ENCODE results near the gene UCN2. TPM values are rescaled to one million over a fixed set of nuclear protein-coding genes. Genes with fewer than 3 reads are reported as not detected.

Gene UCN2
- total RNA-seq, 1 donor from 2014 or later: not detected

GRCh38 chr3:48565591-48566400, 2.2 kb upstream of the UCN2 start:
- DNase-seq (no peak), ATAC-seq (ENCODE audit: poor library complexity) (no peak)
- intact Hi-C loops (cut with DNase I): no loop called here

GRCh38 chr3:48565186-48565585, 1.6 kb upstream of the UCN2 start:
- ATAC-seq (ENCODE audit: poor library complexity): no peak

GRCh38 chr3:48564667-48565066, 1.1 kb upstream of the UCN2 start:
- intact Hi-C loops (cut with DNase I): loop anchor here (5.0 kb wide), 1 partner anchor 43 kb away; the partner anchor contains the start of gene UQCRC1
- DNase-seq (no peak), ATAC-seq (ENCODE audit: poor library complexity) (no peak)

More at GRCh38 chr3:48565186-48565585, 1.6 kb upstream of the UCN2 start:
- DNase-seq: no peak
- intact Hi-C loops (cut with DNase I): no loop called here

- ATAC-seq (ENCODE audit: poor library complexity) (no peak), DNase-seq (peak; percentile 67)
- intact Hi-C loops (cut with DNase I): loop anchor here (5.0 kb wide), 1 partner anchor 43 kb away; the partner anchor contains the start of gene UQCRC1
Measured at GRCh38 chr3:48564022-48564421, 441 bp upstream of the UCN2 start.

- ATAC-seq (ENCODE audit: poor library complexity) (no peak), DNase-seq (no peak)
- intact Hi-C loops (cut with DNase I): loop anchor here (5.0 kb wide), 1 partner anchor 45 kb away; the partner anchor contains the start of gene UQCRC1
Measured at GRCh38 chr3:48562367-48563095, 1.1 kb downstream of the UCN2 start.

GRCh38 chr3:48561045-48561736, 2.4 kb downstream of the UCN2 start:
- intact Hi-C loops (cut with DNase I): loop anchor here (5.0 kb wide), 1 partner anchor 46 kb away; the partner anchor contains the start of gene UQCRC1
- ATAC-seq (ENCODE audit: poor library complexity) (peak; percentile 30), DNase-seq (peak; percentile 77)

- intact Hi-C loops (cut with DNase I): loop anchor here (5.0 kb wide), 1 partner anchor 47 kb away; the partner anchor contains the start of gene UQCRC1
Measured at GRCh38 chr3:48560648-48561018, 2.9 kb downstream of the UCN2 start.

GRCh38 chr3:48558493-48559134, 5.0 kb downstream of the UCN2 start:
- intact Hi-C loops (cut with DNase I): no loop called here
- ATAC-seq (ENCODE audit: poor library complexity) (no peak), DNase-seq (peak; percentile 72)

More at GRCh38 chr3:48560648-48561018, 2.9 kb downstream of the UCN2 start:
- DNase-seq (peak; percentile 63), ATAC-seq (ENCODE audit: poor library complexity) (peak; percentile 40)

GRCh38 chr3:48556796-48557626, 6.6 kb downstream of the UCN2 start, which contains the start of gene PFKFB4:
Gene PFKFB4 (minus strand): TSS chr3:48556803. CDS start chr3:48556777, 26 bp downstream.
- ATAC-seq (ENCODE audit: poor library complexity): peak; percentile 91
- peak; percentile 100 for DNase-seq
- intact Hi-C loops (cut with DNase I): no loop called here

GRCh38 chr3:48555949-48556795, 7.4 kb downstream of the UCN2 start:
- DNase-seq (no peak), ATAC-seq (ENCODE audit: poor library complexity) (no peak)
- intact Hi-C loops (cut with DNase I): no loop called here

GRCh38 chr3:48555231-48555948, 8.2 kb downstream of the UCN2 start:
- DNase-seq (peak; percentile 21), ATAC-seq (ENCODE audit: poor library complexity) (no peak)
- intact Hi-C loops (cut with DNase I): no loop called here

- no peak for ATAC-seq (ENCODE audit: poor library complexity)
- DNase-seq: peak; percentile 20
- intact Hi-C loops (cut with DNase I): no loop called here
Measured at GRCh38 chr3:48553886-48554845, 9.4 kb downstream of the UCN2 start.

- no peak for ATAC-seq (ENCODE audit: poor library complexity)
- peak; percentile 19 for DNase-seq
- intact Hi-C loops (cut with DNase I): no loop called here
Measured at GRCh38 chr3:48553361-48553760, 10.2 kb downstream of the UCN2 start.

GRCh38 chr3:48552111-48552951, 11.2 kb downstream of the UCN2 start:
- peak; percentile 32 for DNase-seq
- no peak for ATAC-seq (ENCODE audit: poor library complexity)
- intact Hi-C loops (cut with DNase I): no loop called here

Data from Right ventricle myocardium superior (tissue), 1 donor.